Adipose tissue (tissue), 3 donors: ENCODE measurements around the gene CHST11. TPM values are rescaled to one million over a fixed set of nuclear protein-coding genes. Genes with fewer than 3 reads are reported as not detected.

Source experiments
- H3K27ac ChIP-seq: one replicate; pipeline ENCODE4 v1.5.1; 2013; ENCODE audit warnings: low read depth, low read length
- WGBS, 3 donors: extraction: QIAGEN DNeasy Blood & Tissue Kit; methylation state at CpG; one replicate each; pipeline ENCODE4 v1.1.7; 2013; 5-methylcytosine and 5-hydroxymethylcytosine counted together
- polyA plus RNA-seq, 3 donors: library from polyadenylated mRNA; stranded (reverse); fragments of 200-250 nt; gene quantifications; one replicate each; pipeline ENCODE4 v1.2.3, GENCODE V29; 2013
- donor health status: healthy with polysubstance abuse.
- donor health status: Bipolar disorder and iron deficiency.
- donor health status: healthy.

CHST11 gene
- polyA plus RNA-seq, 3 donors: 2.0 to 6.6 (median 3.6) TPM

- no peak overlapping the region for H3K27ac ChIP-seq
- WGBS, 3 donors: 53 to 89% (median 58%) methylated on average over 3 of the region's 3 CpGs
These were observed 185.1 kb downstream of the CHST11 start for GRCh38 chr12:104641862-104642261.

DNA sequence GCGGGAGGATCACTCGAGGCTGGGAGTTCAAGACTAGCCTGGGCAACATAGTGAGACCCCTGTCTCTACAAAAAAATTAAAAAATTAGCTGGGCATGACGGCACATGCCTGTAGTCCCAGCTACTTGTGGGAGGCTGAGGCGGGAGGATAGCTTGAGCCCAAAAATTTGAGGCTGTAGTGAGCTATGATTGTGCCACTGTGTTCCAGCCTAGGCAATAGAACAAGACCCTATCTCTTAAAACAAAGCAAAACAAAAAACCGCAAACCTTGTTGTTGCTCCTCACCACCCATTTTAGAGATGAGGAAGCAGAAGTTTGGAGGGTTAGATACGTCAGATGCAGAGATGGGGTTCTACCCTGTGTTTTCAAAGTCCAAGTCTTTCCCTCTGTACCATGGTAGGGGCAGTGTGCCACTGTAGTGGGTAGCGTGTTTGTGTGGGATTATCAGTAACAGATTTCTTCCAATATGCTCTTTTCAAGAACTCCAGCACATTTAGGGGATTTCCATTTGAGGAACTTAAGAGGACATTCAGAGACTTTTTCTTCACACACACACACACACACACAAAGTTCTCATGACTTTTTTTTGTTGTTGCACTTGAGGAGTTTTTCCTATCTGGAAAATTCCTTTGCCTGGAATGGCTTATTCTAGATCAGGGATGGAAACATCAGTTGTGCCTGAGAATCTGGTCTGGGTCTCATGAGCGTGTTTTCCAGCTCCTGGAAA, 186.5 kb downstream of the CHST11 start:
- H3K27ac ChIP-seq: peak overlapping the region; percentile 33
- 78 to 95% (median 81%) methylated on average over 8 of the region's 8 CpGs for WGBS, 3 donors

DNA sequence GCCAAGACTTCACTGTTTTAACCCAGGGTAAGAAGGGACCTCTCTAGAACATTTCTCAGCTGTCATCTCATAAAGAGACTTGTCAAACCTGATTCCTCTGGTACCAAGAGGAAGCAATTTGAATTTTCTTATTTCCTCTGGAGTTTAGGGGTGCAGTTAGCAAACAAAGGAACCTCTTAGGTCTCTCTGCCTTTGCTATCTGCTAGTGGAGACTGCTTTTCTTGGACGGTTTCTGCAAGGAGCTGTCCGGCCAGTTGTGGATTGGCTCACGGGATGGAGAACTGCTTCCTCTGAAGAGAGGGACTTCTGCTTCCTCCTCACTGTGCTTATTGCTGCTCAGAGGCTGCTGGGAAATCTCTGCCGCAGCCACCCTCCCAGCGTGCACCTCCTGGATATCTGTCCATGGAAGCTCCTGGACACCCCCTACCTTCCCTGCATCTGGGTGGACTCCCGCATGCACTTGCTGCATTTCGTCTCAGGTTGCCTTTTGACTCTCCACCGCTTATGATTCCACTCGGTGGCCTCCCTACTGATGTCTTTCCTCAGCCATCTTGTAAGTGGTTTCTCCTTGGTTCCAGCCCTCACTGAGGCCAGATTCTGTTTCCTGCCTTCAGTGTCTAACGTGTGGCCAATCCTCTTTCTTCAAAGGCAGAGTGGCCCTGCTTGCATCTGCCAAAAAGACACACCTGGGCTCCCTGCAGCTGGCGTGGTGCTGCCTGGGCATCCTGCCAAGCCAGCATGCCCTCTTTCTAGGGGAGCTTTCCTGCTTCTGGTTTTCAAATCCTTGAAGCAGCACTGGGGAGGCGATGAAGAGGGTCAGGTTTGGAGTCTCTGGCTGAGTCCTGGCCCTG, 187.3 kb downstream of the CHST11 start:
- 47 to 59% (median 53%) methylated on average over 12 of the region's 12 CpGs for WGBS, 3 donors
- H3K27ac ChIP-seq: peak overlapping the region; percentile 33

DNA sequence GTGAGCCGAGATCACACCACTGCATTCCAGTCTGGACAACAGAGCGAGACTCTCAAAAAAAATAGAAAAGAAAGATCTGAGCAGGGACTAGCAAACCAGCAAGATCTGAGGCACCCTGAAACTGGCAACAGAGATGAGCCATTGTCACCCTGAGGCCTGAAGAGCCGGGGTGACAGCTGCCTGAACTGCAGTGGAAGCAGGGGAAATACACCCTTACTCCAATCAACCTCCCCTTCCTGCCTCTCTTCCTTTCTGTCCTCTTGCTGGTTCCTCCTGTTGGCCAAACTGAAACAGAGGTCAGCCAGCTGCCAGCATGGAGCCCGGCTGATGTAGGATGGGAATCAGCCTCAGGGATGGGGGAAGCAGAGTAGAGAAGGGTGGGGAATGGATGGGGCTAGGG, 192.0 kb downstream of the CHST11 start:
- no peak overlapping the region for H3K27ac ChIP-seq

GRCh38 chr12:104649217-104649824, 192.6 kb downstream of the CHST11 start:
- WGBS, 3 donors: 79 to 95% (median 88%) methylated on average over 2 of the region's 2 CpGs
- no peak overlapping the region for H3K27ac ChIP-seq

More for the DNA sequence above, 192.0 kb downstream of the CHST11 start:
- 61 to 97% (median 76%) methylated on average over 4 of the region's 4 CpGs for WGBS, 3 donors

DNA sequence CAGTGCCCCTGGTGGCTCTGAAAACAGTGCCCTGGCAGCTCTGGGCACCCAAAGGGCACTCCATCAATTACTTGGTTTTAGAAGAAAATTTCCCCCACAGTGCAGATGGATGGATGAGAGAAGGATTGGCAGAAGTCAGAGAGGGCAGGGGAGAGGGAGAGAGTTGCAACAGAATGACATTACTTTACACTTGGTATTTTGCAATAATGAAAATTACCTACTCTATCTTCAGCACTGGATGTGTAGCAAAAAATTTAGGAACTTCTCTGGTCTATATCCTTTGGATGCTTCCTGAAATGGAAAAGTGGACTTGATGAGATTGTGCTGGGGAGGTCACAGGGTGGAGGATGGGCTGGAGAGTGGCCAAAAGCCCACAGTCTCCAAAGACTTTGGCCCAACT, 193.2 kb downstream of the CHST11 start:
- no peak overlapping the region for H3K27ac ChIP-seq

GRCh38 chr12:104650541-104650940, 193.8 kb downstream of the CHST11 start:
- H3K27ac ChIP-seq: no peak overlapping the region
- WGBS, 3 donors: 72 to 93% (median 72%) methylated on average over 5 of the region's 5 CpGs

DNA sequence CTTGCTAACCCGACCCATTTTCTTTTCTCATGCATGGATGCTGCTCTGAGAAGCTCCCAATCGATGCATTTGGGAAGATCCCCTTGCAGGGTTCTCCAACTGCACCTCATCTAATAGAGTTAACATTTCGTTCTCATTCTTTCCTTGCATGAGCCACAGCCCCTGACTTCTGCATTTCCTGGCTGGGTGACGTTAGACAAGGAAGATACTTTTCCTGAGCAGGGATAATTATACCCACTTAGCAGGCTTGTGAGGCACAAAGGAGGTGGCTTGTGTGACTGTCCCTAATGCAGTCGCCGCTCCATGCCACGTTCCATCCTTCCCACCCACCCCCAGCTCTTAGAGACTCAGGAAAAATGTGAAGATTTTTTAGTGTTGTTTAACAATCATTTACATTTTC, 195.1 kb downstream of the CHST11 start:
- H3K27ac ChIP-seq: no peak overlapping the region
- 66 to 89% (median 72%) methylated on average over 7 of the region's 7 CpGs for WGBS, 3 donors

- no peak overlapping the region for H3K27ac ChIP-seq
- 85 to 87% (median 87%) methylated on average over 5 of the region's 5 CpGs for WGBS, 3 donors
These were observed 195.6 kb downstream of the CHST11 start for GRCh38 chr12:104652358-104652757.

DNA sequence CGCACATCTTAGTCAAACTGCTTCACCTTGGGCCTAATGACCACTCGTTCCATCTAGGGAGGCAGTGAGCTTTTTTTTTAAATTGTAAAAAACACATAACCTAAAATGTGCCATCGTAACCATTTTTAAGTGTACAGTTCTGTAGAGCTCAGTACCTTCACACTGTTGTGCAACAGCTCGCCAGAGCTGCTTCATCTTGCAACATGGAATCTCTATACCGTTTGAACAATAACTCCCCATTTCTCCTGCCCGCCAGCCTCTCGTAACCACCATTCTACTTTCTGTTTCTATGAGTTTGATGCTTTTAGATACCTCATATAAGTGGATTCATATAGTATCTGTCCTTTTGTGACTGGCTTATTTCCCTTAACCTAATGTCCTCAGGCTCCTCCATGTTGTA, 196.2 kb downstream of the CHST11 start:
- no peak overlapping the region for H3K27ac ChIP-seq
- WGBS, 3 donors: 63 to 79% (median 70%) methylated on average over 7 of the region's 7 CpGs

DNA sequence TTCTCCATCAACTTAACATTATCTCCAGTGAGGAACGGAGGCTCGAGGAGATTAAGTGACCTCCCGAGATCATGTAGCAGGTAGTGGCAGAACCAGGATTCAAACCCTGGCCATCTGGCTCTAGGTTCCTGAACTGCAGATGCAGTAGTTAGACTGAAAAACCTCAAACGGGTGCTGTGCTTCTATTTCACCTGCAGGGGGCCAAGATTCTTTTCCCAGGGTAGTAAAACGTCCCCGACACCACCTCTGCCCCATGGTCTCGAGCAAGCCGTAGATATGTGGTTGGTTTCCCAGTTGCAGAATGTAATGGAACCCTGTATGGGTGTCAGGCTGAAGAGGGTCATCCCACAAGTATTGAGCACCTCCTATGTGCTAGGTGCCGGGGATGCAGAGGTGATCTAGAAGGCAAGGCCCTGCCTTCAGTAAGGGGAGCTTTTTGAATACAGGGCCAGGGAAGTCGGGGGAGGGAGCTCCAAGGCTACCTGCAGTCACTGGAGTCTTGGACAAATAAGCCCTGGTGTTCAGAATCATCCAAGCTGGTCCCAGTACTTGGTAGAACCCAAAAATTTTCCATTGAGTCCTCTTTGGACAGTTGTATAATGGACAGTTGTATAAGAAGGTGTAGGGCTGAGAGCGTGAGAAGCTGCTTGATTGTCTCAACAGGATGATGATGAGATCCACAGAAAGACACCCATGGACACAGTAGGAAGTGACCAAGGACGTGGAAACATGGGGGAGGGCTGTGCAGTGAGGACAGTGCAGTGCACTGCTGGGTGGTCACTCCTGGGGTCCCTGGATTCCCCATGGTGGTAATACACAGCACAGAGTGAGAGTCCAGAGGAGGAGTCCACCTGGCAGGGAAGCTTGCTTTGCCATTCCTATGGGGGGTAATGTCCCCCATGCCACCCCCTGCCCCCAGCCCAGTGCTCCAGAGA, 197.2 kb downstream of the CHST11 start:
- 87 to 89% (median 89%) methylated on average over 12 of the region's 12 CpGs for WGBS, 3 donors

GRCh38 chr12:104654665-104655609, 198.2 kb downstream of the CHST11 start:
- H3K27ac ChIP-seq: no peak overlapping the region
- 94 to 95% (median 94%) methylated on average over 16 of the region's 16 CpGs for WGBS, 3 donors

More for the DNA sequence above, 197.2 kb downstream of the CHST11 start:
- no peak overlapping the region for H3K27ac ChIP-seq

GRCh38 chr12:104656383-104656782, 199.6 kb downstream of the CHST11 start:
- 91 to 94% (median 92%) methylated on average over 10 of the region's 10 CpGs for WGBS, 3 donors
- no peak overlapping the region for H3K27ac ChIP-seq

GRCh38 chr12:104656921-104657320, 200.2 kb downstream of the CHST11 start:
- WGBS, 3 donors: 52 to 79% (median 55%) methylated on average over 5 of the region's 5 CpGs
- H3K27ac ChIP-seq: no peak overlapping the region

GRCh38 chr12:104657726-104658484, 201.2 kb downstream of the CHST11 start:
- H3K27ac ChIP-seq: no peak overlapping the region
- 83 to 91% (median 87%) methylated on average over 13 of the region's 13 CpGs for WGBS, 3 donors

DNA sequence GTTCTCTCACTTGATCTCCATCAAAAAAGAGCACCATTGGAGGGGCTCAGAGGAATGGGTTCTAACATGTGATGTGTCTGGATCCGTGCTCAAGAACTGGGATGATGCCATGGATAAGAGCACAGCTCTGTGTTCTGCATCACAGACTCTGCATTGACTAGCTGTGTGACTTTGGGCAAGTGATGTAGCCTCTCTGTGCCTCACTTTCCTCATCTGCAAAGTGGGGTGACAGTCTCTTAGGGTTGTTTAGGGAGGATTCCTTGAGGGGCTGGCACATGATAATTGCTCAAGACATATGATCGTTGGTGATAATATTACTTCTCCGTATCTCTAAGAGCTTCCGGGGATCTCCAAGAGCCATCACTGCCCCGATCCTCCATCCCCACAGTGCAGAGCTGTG, 202.3 kb downstream of the CHST11 start:
- WGBS, 3 donors: 93 to 96% (median 94%) methylated on average over 5 of the region's 5 CpGs

DNA sequence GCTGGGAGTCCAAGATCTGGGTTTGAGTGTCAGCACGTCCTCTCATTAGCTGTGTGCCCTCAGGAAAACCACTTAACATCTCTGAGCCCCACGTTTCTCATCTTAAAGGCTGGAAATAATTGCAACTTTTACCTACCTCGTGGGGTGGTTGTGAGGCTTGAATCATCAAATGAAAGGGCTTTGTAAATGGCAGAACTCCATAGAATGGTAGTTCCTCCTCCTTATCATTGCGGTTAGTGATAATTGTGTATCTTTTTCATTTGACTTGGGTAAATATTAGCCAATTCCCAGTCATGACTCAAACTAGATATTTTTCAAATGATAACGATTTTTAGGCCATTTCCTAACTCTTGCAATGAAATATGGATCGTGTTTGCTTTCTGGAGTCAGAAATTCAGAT, 205.5 kb downstream of the CHST11 start:
- WGBS, 3 donors: 31 to 77% (median 76%) methylated on average over 6 of the region's 6 CpGs
- no peak overlapping the region for H3K27ac ChIP-seq

More for the DNA sequence above, 202.3 kb downstream of the CHST11 start:
- H3K27ac ChIP-seq: no peak overlapping the region
